Activated B cell treated with CpG ODN at 0.5 μM for 24 hours (primary cell): ENCODE results near the gene SGK1. TPM values are rescaled to one million over a fixed set of nuclear protein-coding genes. Genes with fewer than 3 reads are reported as not detected.

Experiments
- ATAC-seq: fragments of 200-7000 bp; cut with Tn5 transposase; one replicate; pipeline ENCODE4 v1.10.0; 2021; ENCODE audit warnings: low read depth, mild to moderate bottlenecking, moderate library complexity
- CTCF ChIA-PET: fragments of 350-600 bp; sonication (Branson Sonifier 250); formaldehyde crosslinking; loops from one replicate; lab custom pipeline; 2021; ENCODE audit warnings: antibody characterized with exemption; lab: Charles Lee
- POLR2A ChIA-PET: fragments of 350-600 bp; sonication (Branson Sonifier 250); formaldehyde crosslinking; loops from one replicate; lab custom pipeline; 2021; ENCODE audit warnings: antibody characterized with exemption; lab: Charles Lee
- DNase-seq: peaks from one replicate; pipeline ENCODE4 v3.0.0; 2022
- H3K27ac Mint-ChIP-seq: one replicate; pipeline ENCODE4 v1.8.0; 2020; ENCODE audit warnings: mixed read lengths
- H3K27me3 Mint-ChIP-seq: one replicate; pipeline ENCODE4 v1.8.0; 2021; ENCODE audit warnings: mixed read lengths
- H3K36me3 Mint-ChIP-seq: one replicate; pipeline ENCODE4 v1.8.0; 2021; ENCODE audit warnings: low read depth, mixed read lengths
- H3K4me1 Mint-ChIP-seq: one replicate; pipeline ENCODE4 v1.8.0; 2021; ENCODE audit warnings: mixed read lengths
- H3K4me3 Mint-ChIP-seq: one replicate; pipeline ENCODE4 v1.8.0; 2020; ENCODE audit warnings: mild to moderate bottlenecking, mixed read lengths
- H3K9me3 Mint-ChIP-seq: one replicate; pipeline ENCODE4 v1.8.0; 2020; ENCODE audit warnings: mixed read lengths
- CTCF ChIP-seq: fragments of 200-600 bp; IDR thresholded peaks from one replicate; pipeline ENCODE4 v1.8.0; 2022; ENCODE audit warnings: antibody characterized with exemption, mild to moderate bottlenecking
- intact Hi-C: fragments of 100-400 bp; cut with micrococcal nuclease; formaldehyde crosslinking; loops from one replicate; pipeline ENCODE4 v1.15.1; 2024
- total RNA-seq: library from RNA; stranded (reverse); gene quantifications from 2 replicates; pipeline ENCODE4 v1.2.3, GENCODE V29; 2022

SGK1 gene
- total RNA-seq, 1 donor from 2014 or later, result 36.2 TPM

- no peak for DNase-seq
- no peaks in the 10 kb centered on the region for H3K36me3 Mint-ChIP-seq
- ATAC-seq, result peak; percentile 37
- no peak for TF ChIP-seq CTCF
- CTCF ChIA-PET, result interaction anchor here (1.6 kb wide), 1 partner anchor 344 kb away, joined by 4 read pairs; no protein-coding TSS in a partner anchor
- H3K27ac Mint-ChIP-seq, result peak overlapping the region; percentile 14
- H3K4me3 Mint-ChIP-seq, result no peak overlapping the region
- POLR2A ChIA-PET, result interaction anchor here (0.6 kb wide), 1 partner anchor 487 kb away, joined by 4 read pairs; no protein-coding TSS in a partner anchor
- intact Hi-C loops, result no loop called here
- peaks cover 9% of the 10 kb centered on the region for H3K4me1 Mint-ChIP-seq
- no peaks in the 10 kb centered on the region for H3K27me3 Mint-ChIP-seq
- H3K9me3 Mint-ChIP-seq, result no peaks in the 10 kb centered on the region
Observed at GRCh38 chr6:134295953-134296553, 21.9 kb downstream of the SGK1 start.

- H3K27ac Mint-ChIP-seq, result no peak overlapping the region
- no peak for TF ChIP-seq CTCF
- ChIA-PET CTCF (no interaction called here), POLR2A (no interaction called here)
- DNase-seq (no peak), ATAC-seq (no peak)
- H3K27me3 Mint-ChIP-seq, result no peaks in the 10 kb centered on the region
- intact Hi-C loops, result no loop called here
- H3K4me1 Mint-ChIP-seq, result peaks cover 15% of the 10 kb centered on the region
- no peaks in the 10 kb centered on the region for H3K36me3 Mint-ChIP-seq
- H3K4me3 Mint-ChIP-seq, result no peak overlapping the region
- H3K9me3 Mint-ChIP-seq, result peaks cover 3% of the 10 kb centered on the region
Observed at GRCh38 chr6:134293659-134294161, 24.2 kb downstream of the SGK1 start.

GRCh38 chr6:134291156-134291555, 26.8 kb downstream of the SGK1 start:
- ATAC-seq, result no peak
- H3K36me3 Mint-ChIP-seq, result no peaks in the 10 kb centered on the region
- intact Hi-C loops, result no loop called here
- ChIA-PET CTCF (no interaction called here), POLR2A (no interaction called here)
- no peak overlapping the region for H3K4me3 Mint-ChIP-seq
- DNase-seq, result no peak
- no peaks in the 10 kb centered on the region for H3K27me3 Mint-ChIP-seq
- TF ChIP-seq CTCF, result no peak
- no peak overlapping the region for H3K27ac Mint-ChIP-seq
- H3K4me1 Mint-ChIP-seq, result peaks cover 24% of the 10 kb centered on the region
- peaks cover 3% of the 10 kb centered on the region for H3K9me3 Mint-ChIP-seq

- peak overlapping the region; percentile 54 for H3K27ac Mint-ChIP-seq
- no peaks in the 10 kb centered on the region for H3K36me3 Mint-ChIP-seq
- ChIA-PET POLR2A (interaction anchor here (0.7 to 1.0 kb wide), 2 partner anchors 44 to 101 kb away, joined by 3 to 7 read pairs; no protein-coding TSS in a partner anchor), CTCF (no interaction called here)
- H3K9me3 Mint-ChIP-seq, result peaks cover 3% of the 10 kb centered on the region
- no peaks in the 10 kb centered on the region for H3K27me3 Mint-ChIP-seq
- H3K4me3 Mint-ChIP-seq, result no peak overlapping the region
- intact Hi-C loops, result loop anchor here (2.0 kb wide), 2 partner anchors 84 to 148 kb away; no protein-coding TSS in a partner anchor
- DNase-seq (no peak), ATAC-seq (no peak)
- no peak for TF ChIP-seq CTCF
- peaks cover 22% of the 10 kb centered on the region for H3K4me1 Mint-ChIP-seq
Observed at GRCh38 chr6:134289204-134289575, 28.7 kb downstream of the SGK1 start.

GRCh38 chr6:134288538-134289203, 29.2 kb downstream of the SGK1 start:
- Mint-ChIP-seq H3K9me3 (peaks cover 3% of the 10 kb centered on the region), H3K36me3 (no peaks in the 10 kb centered on the region), H3K27ac (peak overlapping the region; percentile 54), H3K4me3 (peak overlapping the region; percentile 16), H3K27me3 (no peaks in the 10 kb centered on the region), H3K4me1 (peaks cover 22% of the 10 kb centered on the region)
- DNase-seq, result no peak
- CTCF ChIA-PET, result interaction anchor here (1.6 kb wide), 1 partner anchor 39 kb away, joined by 4 read pairs; no protein-coding TSS in a partner anchor
- POLR2A ChIA-PET, result interaction anchor here (1.0 to 1.5 kb wide), 3 partner anchors 41 to 85 kb away, joined by 3 to 9 read pairs (median 6); no protein-coding TSS in a partner anchor
- TF ChIP-seq CTCF, result no peak
- peak; percentile 83 for ATAC-seq
- intact Hi-C loops, result loop anchor here (1.0 to 2.0 kb wide), 6 partner anchors 41 to 148 kb away; no protein-coding TSS in a partner anchor
